Omental fat pad (tissue), 4 donors: ENCODE data around the gene SNX9. TPM values are rescaled to one million over a fixed set of nuclear protein-coding genes. Genes with fewer than 3 reads are reported as not detected.

ENCODE experiments used
- ATAC-seq: fragments of 150-250 bp; one replicate; pipeline ENCODE4 v1.9.1; 2016; ENCODE audit warnings: mild to moderate bottlenecking, moderate library complexity; ENCODE audit not compliant: low FRiP score
- DNase-seq: peaks from one replicate; pipeline ENCODE4 v3.0.0-alpha.2; 2019; ENCODE audit warnings: low spot score
- total RNA-seq, 4 donors: library from RNA; depleted of rRNA; stranded (reverse); fragments of >200 nt; gene quantifications; one replicate each; pipeline ENCODE4 v1.1.0, GENCODE V29; 2016
- TF ChIP-seq, protein P1 (sequence below), 3 donors: fragments of 450-650 bp; IDR thresholded peaks; one replicate each; pipeline ENCODE4 v1.5.1; 2016 to 2017; ENCODE audit warnings: antibody characterized with exemption in 3 of 3, mild to moderate bottlenecking in 3 of 3, moderate library complexity in 2 of 3

SNX9 gene
- total RNA-seq, 4 donors from 2014 or later = 61.8 to 89.6 (median 76.3) TPM

DNA sequence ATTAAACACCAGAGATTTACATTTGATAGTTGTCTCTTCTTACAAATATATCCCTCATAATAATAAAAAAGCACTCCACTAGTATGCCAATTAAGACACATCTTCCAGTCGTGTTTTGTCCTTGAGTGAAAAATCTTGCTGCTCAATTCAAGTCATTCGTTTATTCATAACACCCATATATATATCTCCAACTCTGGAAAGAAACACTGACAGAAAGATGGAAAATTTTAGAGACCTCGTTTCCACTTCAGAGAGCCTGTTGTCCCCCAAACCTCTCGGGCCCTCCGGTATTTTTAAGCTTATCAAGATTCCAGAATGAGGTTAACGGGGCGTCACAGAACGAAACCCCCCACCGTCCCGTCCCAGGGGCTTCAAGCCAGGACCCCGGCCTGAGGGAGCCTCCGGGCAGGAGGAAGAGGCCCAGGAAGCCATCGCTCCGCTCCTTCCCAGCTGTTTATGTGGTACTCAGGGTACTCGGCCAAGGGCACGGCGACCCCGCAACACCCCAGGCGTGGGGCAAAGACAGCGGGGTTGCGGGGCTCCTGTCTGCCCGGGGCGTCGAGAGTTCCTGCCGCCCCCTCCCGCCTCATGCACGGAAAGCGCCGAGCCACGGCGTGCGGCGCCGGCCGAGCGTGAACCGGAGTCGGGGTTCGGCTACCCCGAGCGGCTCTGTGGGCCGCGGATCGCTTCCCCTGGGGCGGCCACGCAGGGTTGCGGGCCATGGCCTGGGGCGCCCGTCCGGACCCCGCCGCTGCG lies 623 bp upstream of the SNX9 start:
- TF ChIP-seq, protein P1, sequence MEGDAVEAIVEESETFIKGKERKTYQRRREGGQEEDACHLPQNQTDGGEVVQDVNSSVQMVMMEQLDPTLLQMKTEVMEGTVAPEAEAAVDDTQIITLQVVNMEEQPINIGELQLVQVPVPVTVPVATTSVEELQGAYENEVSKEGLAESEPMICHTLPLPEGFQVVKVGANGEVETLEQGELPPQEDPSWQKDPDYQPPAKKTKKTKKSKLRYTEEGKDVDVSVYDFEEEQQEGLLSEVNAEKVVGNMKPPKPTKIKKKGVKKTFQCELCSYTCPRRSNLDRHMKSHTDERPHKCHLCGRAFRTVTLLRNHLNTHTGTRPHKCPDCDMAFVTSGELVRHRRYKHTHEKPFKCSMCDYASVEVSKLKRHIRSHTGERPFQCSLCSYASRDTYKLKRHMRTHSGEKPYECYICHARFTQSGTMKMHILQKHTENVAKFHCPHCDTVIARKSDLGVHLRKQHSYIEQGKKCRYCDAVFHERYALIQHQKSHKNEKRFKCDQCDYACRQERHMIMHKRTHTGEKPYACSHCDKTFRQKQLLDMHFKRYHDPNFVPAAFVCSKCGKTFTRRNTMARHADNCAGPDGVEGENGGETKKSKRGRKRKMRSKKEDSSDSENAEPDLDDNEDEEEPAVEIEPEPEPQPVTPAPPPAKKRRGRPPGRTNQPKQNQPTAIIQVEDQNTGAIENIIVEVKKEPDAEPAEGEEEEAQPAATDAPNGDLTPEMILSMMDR (IDR thresholded peaks at IDR 0.05) = no peak
- peak; percentile 61 for ATAC-seq
- DNase-seq = no peak

DNA sequence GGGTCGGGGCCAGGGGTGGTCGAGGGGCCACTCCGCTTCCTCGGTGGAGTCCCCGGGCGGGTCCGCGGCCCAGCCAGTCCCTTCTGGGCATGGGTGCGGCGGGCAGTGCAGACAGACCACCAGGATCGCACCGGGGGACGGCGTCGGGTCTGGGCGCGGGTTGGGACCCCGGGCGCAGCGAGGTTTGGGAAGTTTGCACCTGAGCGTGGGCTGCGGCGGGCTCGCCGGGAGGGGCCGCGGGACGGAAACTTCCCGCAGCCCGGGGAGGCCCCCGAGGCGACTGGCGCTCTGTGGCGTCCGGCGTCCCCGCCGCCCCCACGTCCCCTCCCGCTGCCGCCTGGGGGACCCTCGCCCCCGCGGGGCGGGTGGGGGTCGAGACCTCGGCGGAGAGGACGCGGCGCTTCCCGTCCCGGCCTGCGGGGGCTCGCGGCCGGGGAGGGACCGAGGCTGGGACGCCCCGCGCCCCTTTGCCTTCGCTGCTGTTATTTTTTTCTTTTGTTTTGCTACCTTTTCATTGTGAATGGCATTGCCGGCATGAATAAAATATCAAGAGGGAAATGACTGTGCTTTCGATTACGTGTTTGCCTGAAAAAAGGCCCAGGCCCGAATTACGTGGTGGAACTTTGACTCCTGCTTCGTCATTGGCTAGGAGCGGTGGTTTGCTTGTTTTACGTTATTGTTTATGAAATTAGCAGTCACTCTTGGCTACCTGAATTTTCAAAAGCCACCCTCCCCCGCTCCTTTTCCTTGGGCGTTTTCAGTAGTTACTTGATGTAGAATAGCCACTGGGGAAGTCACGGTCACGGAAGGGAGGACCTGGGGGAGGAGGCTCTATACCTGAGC lies 703 bp downstream of the SNX9 start:
- TF ChIP-seq, protein P1 (IDR thresholded peaks at IDR 0.05) = no peak
- DNase-seq (peak; percentile 46), ATAC-seq (peak; percentile 69)

DNA sequence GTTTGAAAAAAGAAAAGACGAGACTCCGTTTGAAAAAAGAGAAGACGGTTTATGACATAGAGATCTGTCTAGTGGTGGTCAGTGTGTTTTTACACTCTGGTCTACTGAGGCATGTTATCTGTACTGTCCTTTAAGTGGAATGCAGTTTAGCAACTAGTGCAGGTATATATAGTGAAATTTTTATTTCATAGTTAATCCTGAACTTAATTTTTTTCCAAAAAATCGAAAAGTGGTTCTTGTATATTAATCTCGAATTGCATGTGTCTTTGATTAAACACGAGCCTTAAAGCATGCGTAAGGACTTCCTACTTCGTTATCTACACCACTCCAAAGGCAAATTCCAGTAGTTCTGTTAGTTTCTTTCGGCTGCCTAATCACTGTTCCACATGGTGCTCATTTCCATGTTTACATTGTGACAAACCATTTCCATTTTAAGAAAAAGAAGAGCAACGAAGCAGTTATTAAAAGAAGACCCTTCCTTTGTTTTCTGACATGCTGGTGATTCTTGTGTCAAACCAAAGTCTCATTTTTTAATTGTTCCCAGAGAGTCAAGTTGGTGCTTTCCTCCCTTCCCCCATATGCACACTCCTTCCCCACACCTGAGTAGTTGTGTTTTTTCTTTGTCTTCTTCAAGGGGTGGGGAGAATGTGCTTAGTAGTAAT lies 2.3 kb downstream of the SNX9 start:
- no peak for DNase-seq
- TF ChIP-seq, protein P1 (IDR thresholded peaks at IDR 0.05) = no peak
- ATAC-seq = no peak

DNA sequence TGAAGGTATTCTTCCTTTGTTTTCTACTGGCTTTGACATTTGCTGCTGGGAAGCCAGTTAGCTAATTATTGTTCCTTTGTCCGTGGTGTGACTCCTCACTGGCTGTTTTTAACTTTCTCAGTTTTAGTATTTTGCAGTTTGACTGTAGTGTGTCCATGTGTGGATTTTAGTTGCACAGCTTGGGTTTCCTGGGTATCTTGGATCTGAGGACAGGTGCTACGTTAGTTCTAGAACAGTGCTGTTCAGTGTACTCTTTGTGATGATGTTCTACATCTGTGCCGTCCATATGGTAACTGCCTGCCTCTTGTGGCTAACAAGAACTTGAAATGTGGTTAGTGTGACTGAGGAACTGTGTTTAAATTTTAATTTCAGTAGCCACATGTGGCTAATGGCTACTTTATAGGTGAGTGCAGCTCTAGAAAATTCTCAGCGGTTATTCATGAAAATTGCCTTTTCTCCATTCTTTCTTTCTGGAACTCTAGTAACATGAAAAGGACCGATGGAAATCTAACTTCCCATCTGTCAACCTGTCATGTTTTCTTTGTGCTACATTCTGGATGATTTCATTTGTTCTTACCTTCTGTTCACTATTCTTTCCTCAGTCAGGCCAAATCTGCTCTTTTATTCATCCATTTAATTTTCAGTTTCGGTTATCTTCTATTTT lies 7.4 kb downstream of the SNX9 start:
- ATAC-seq (no peak), DNase-seq (no peak)
- TF ChIP-seq, protein P1 (IDR thresholded peaks at IDR 0.05) = no peak

DNA sequence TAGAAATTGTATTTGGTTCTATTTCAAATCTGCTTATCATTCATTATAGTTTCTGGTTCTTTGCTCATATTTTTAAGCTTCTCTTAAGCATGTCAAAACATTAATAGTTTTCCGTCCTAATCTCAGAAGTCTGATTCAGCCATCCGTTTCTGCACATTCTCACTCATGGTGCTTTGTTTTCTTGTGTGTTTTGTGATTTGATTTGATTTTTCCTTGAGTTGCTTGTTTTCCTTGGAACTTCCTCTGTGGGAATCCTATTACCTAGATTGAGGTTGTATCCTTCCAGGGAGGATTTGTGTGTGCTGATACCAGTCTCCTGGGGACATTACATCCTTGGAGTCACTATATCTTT lies 7.9 kb downstream of the SNX9 start:
- TF ChIP-seq, protein P1 (IDR thresholded peaks at IDR 0.05) = no peak

DNA sequence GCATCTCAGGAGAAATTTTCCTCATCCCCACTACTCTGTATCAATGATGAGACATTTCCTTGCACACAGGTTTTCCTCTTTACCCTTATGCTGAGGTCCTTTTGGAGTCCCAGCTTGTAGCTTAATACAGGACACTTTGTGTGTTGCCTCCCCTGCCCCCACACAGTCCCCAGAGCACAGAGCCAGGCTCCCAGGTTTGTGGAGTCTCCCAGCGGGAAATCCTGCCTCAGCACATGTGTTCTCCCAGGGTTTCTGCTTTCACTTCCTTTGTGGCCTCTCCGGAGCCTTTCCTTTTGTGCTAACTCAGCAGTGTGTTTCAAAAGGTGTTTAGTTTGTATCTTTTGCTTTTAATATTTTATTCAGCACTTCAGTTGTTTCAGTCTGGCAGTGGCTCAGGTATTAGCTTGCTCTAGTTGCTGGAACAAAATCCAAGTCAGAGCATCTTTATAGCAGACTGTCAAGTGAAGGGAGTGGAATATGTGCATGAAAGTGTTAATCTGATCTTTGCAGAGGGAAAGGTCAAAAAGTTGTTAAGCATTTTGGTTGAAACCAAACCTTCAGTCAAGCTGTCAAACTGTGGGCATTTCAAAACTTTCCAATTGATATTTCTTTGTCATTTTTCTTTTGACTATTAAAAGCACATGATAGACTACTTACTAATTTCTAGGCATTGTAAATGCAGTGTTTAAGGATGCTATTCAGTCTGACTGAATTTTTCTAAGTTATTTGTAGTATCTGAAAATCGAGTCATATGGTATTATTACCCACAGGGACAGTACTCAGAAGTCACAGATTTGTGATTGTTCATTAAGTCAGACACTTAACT lies 8.6 kb downstream of the SNX9 start:
- ATAC-seq = no peak
- DNase-seq = no peak
- TF ChIP-seq, protein P1 (IDR thresholded peaks at IDR 0.05) = no peak

More for the DNA sequence above, 7.9 kb downstream of the SNX9 start:
- ATAC-seq (no peak), DNase-seq (no peak)
